NCI-H446 (cell line): Measurements from ENCODE around the gene CAMTA1.
A peak's percentile ranks its signal among the peaks of the same experiment; 100 is the strongest.

Experiments
- DNase-seq, 2 experiments: peaks; one replicate each; lab custom pipeline; 2025; lab: John Stamatoyannopoulos, UW

The CAMTA1 gene

GRCh38 chr1:7638078-7638477, 852.8 kb downstream of the CAMTA1 start:
- DNase-seq, result no peak

GRCh38 chr1:7639435-7640131, 854.3 kb downstream of the CAMTA1 start:
- no peak for DNase-seq

- no peak for DNase-seq
These were observed 855.1 kb downstream of the CAMTA1 start for GRCh38 chr1:7640350-7640749.

- DNase-seq, result no peak
These were observed 855.8 kb downstream of the CAMTA1 start for GRCh38 chr1:7640920-7641585.

GRCh38 chr1:7641587-7642417, 856.5 kb downstream of the CAMTA1 start:
- DNase-seq, result no peak

GRCh38 chr1:7642418-7642704, 857.1 kb downstream of the CAMTA1 start:
- DNase-seq, result no peak

- DNase-seq, result no peak
These were observed 857.7 kb downstream of the CAMTA1 start for GRCh38 chr1:7642781-7643529.

GRCh38 chr1:7643530-7643929, 858.3 kb downstream of the CAMTA1 start:
- DNase-seq, result no peak

- no peak for DNase-seq
These were observed 858.8 kb downstream of the CAMTA1 start for GRCh38 chr1:7644086-7644485.

GRCh38 chr1:7644961-7645750, 859.9 kb downstream of the CAMTA1 start:
- peak; percentile 63 to 86 for DNase-seq

- no peak for DNase-seq
These were observed 860.4 kb downstream of the CAMTA1 start for GRCh38 chr1:7645751-7646048.

GRCh38 chr1:7646164-7646563, 860.9 kb downstream of the CAMTA1 start:
- DNase-seq, result no peak

- DNase-seq, result peak; percentile 50 to 83
These were observed 862.0 kb downstream of the CAMTA1 start for GRCh38 chr1:7646981-7647901.

- DNase-seq, result no peak
These were observed 863.6 kb downstream of the CAMTA1 start for GRCh38 chr1:7648761-7649384.

- no peak for DNase-seq
These were observed 865.5 kb downstream of the CAMTA1 start for GRCh38 chr1:7650801-7651200.

GRCh38 chr1:7651203-7651602, 865.9 kb downstream of the CAMTA1 start:
- no peak for DNase-seq

GRCh38 chr1:7652061-7652460, 866.8 kb downstream of the CAMTA1 start:
- no peak for DNase-seq

GRCh38 chr1:7652515-7653098, 867.4 kb downstream of the CAMTA1 start:
- DNase-seq, result no peak

- DNase-seq, result no peak
These were observed 869.5 kb downstream of the CAMTA1 start for GRCh38 chr1:7654725-7655124.

GRCh38 chr1:7655354-7655753, 870.1 kb downstream of the CAMTA1 start:
- no peak for DNase-seq
